Effector memory CD4-positive, alpha-beta T cell (primary cell): ENCODE results near the gene CALM3.

Source experiments
- DNase-seq, 3 donors: peaks; one replicate each; pipeline ENCODE4 v3.0.0-alpha.2; 2020
- H3K27ac ChIP-seq: 2 replicates; pipeline ENCODE4 v1.7.0; 2013; ENCODE audit warnings: mild to moderate bottlenecking, low read length, moderate library complexity; ENCODE audit not compliant: insufficient read depth, poor library complexity, severe bottlenecking
- H3K27me3 ChIP-seq: replicated peaks from 2 replicates; pipeline ENCODE4 v1.7.0; 2013; ENCODE audit warnings: mild to moderate bottlenecking, low read length; ENCODE audit not compliant: insufficient read depth, control insufficient read depth, poor library complexity, severe bottlenecking
- H3K36me3 ChIP-seq: 2 replicates; pipeline ENCODE4 v1.7.0; 2013; ENCODE audit warnings: mild to moderate bottlenecking, low read length, moderate library complexity; ENCODE audit not compliant: control insufficient read depth, insufficient read depth
- H3K4me1 ChIP-seq: 2 replicates; pipeline ENCODE4 v1.7.0; 2013; ENCODE audit warnings: low read length, mild to moderate bottlenecking; ENCODE audit not compliant: control insufficient read depth, insufficient read depth, poor library complexity, severe bottlenecking
- H3K4me3 ChIP-seq: 2 replicates; pipeline ENCODE4 v1.7.0; 2013; ENCODE audit warnings: low read length, low read depth, mild to moderate bottlenecking; ENCODE audit not compliant: insufficient read depth, poor library complexity, severe bottlenecking
- H3K9me3 ChIP-seq: 2 replicates; pipeline ENCODE4 v1.7.0; 2013; ENCODE audit warnings: mild to moderate bottlenecking, low read length, moderate library complexity; ENCODE audit not compliant: control insufficient read depth

CALM3 gene

DNA sequence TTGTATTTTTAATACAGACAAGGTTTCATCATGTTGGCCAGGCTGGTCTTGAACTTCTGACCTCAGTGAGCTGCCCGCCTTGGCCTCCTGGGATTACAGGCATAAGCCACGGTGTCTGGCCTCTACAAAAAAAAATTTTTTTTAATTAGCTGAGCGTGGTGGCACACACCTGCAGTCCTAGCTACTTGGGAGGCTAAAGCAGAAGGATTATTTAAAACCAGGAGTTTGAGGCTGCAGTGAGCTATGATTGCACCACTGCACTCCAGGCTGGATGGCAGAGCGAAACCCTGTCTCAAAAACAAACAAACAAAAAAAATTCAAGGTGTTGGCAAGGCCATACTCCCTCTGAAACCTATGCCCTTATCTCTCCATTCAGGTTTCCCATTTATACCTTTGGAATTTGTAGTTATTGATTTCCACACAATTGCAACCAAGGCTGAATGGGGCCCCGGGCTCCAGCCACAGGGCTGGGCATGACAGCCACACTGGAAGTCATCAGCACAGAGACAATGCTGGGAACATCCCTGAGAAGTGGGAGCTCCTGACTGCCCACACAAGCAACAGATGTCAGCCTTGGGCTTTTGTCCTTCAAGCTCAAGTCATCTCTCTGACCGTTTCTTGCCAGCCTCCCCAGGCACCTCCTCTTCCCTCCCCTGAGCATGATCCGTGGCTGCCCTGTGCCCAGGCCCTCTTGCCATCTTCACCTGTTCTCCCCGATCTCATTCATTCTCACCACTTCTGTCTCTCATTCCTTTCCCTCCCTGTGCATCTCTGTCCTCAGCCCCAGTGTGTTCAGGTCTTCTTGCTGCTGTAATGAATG is 27.2 kb upstream of the CALM3 start:
- Histone ChIP-seq H3K27ac (no peak overlapping the region), H3K36me3 (no peaks in the 10 kb centered on the region), H3K4me3 (no peak overlapping the region), H3K4me1 (peaks cover 10% of the 10 kb centered on the region), H3K9me3 (no peaks in the 10 kb centered on the region), H3K27me3 (no peaks in the 10 kb centered on the region)
- no peak for DNase-seq

GRCh38 chr19:46574533-46574932 is 26.6 kb upstream of the CALM3 start:
- Histone ChIP-seq H3K4me1 (peaks cover 10% of the 10 kb centered on the region), H3K9me3 (no peaks in the 10 kb centered on the region), H3K4me3 (no peak overlapping the region), H3K27me3 (no peaks in the 10 kb centered on the region), H3K36me3 (no peaks in the 10 kb centered on the region), H3K27ac (no peak overlapping the region)
- DNase-seq = peak in 2 of 3 donors; percentile 6 to 7

- peaks cover 10% of the 10 kb centered on the region for H3K4me1 ChIP-seq
- H3K27ac ChIP-seq = no peak overlapping the region
- H3K27me3 ChIP-seq = no peaks in the 10 kb centered on the region
- DNase-seq = no peak
- no peaks in the 10 kb centered on the region for H3K9me3 ChIP-seq
- H3K36me3 ChIP-seq = no peaks in the 10 kb centered on the region
- no peak overlapping the region for H3K4me3 ChIP-seq
These were observed 22.7 kb upstream of the CALM3 start for GRCh38 chr19:46578450-46578849.

DNA sequence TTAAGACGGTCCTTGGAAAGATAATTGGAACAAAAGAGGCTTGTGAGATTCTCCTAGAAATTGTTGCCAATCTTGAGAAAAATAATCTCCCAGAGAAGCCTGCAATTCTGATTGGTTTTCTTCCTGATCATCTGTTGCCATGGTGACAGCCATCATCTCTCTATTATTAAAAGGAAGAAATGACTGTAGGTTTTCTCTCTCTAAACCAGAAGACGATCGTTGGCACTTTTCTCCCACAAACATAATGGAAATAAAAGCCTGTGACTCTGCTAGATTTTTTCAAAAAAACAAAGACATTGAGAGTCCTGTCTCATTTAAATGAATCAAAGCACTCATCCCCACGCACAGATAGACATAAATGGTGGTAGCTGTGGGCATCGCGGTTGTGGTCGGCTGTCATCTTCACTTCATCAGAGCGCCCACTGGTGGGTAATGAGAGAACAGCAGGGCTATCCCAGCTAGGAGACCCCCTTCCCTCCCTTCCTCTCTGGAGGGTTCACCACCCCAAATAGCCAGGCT is 21.7 kb upstream of the CALM3 start:
- Histone ChIP-seq H3K36me3 (no peaks in the 10 kb centered on the region), H3K27ac (no peak overlapping the region), H3K4me3 (no peak overlapping the region), H3K27me3 (no peaks in the 10 kb centered on the region), H3K4me1 (peaks cover 3% of the 10 kb centered on the region), H3K9me3 (no peaks in the 10 kb centered on the region)
- DNase-seq = peak in 1 of 3 donors; percentile 14

DNA sequence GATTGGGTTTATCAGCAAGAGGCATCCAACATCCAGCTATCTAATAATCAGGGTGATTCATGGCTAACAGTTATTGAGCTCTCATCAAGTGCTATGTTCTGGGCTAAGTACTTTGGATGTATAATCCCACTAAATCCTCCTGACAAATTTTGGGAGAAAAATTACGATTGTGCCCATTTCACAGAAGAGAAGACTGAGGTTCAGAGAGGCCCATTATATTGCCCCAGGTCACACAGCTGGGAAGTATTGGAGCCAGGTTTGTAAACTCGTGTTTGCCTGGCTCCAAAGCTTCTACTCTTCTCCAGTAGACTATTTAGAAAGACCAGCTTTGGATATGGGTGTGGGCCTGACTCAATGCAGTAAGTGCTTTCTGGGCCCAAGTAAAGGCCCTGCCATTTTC is 20.9 kb upstream of the CALM3 start:
- H3K4me3 ChIP-seq = no peak overlapping the region
- no peaks in the 10 kb centered on the region for H3K4me1 ChIP-seq
- no peaks in the 10 kb centered on the region for H3K9me3 ChIP-seq
- H3K36me3 ChIP-seq = no peaks in the 10 kb centered on the region
- no peaks in the 10 kb centered on the region for H3K27me3 ChIP-seq
- no peak for DNase-seq
- H3K27ac ChIP-seq = no peak overlapping the region

DNA sequence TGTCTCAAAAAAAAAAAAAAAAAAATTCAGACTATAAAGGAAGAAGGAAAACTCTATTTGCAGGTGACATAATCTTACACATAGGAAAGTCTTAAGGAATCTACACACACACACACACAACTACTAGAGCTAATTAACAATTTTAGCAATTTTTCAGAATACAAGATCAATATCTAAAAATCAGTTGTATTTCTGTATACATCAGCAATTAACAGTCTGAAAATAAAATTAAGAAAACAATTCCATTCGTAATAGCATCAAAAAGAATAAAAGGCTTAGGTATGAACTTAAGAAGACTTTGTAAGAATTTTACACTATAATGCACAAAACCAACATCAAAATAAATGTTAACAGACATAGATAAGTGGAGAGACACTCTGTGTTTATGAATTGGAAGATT is 15.6 kb upstream of the CALM3 start:
- H3K4me1 ChIP-seq = no peaks in the 10 kb centered on the region
- no peak for DNase-seq
- no peaks in the 10 kb centered on the region for H3K27me3 ChIP-seq
- H3K27ac ChIP-seq = no peak overlapping the region
- no peaks in the 10 kb centered on the region for H3K9me3 ChIP-seq
- no peaks in the 10 kb centered on the region for H3K36me3 ChIP-seq
- H3K4me3 ChIP-seq = no peak overlapping the region

GRCh38 chr19:46586294-46586693 is 14.8 kb upstream of the CALM3 start:
- H3K27me3 ChIP-seq = no peaks in the 10 kb centered on the region
- DNase-seq = no peak
- no peaks in the 10 kb centered on the region for H3K4me1 ChIP-seq
- no peak overlapping the region for H3K27ac ChIP-seq
- H3K9me3 ChIP-seq = no peaks in the 10 kb centered on the region
- no peaks in the 10 kb centered on the region for H3K36me3 ChIP-seq
- no peak overlapping the region for H3K4me3 ChIP-seq

GRCh38 chr19:46587861-46588260 is 13.3 kb upstream of the CALM3 start:
- Histone ChIP-seq H3K4me3 (no peak overlapping the region), H3K4me1 (no peaks in the 10 kb centered on the region), H3K27me3 (no peaks in the 10 kb centered on the region), H3K27ac (no peak overlapping the region), H3K9me3 (no peaks in the 10 kb centered on the region), H3K36me3 (no peaks in the 10 kb centered on the region)
- no peak for DNase-seq

GRCh38 chr19:46591254-46591653 is 9.9 kb upstream of the CALM3 start:
- H3K27me3 ChIP-seq = no peaks in the 10 kb centered on the region
- no peak overlapping the region for H3K27ac ChIP-seq
- no peaks in the 10 kb centered on the region for H3K36me3 ChIP-seq
- H3K4me3 ChIP-seq = no peak overlapping the region
- H3K4me1 ChIP-seq = no peaks in the 10 kb centered on the region
- H3K9me3 ChIP-seq = no peaks in the 10 kb centered on the region
- no peak for DNase-seq

DNA sequence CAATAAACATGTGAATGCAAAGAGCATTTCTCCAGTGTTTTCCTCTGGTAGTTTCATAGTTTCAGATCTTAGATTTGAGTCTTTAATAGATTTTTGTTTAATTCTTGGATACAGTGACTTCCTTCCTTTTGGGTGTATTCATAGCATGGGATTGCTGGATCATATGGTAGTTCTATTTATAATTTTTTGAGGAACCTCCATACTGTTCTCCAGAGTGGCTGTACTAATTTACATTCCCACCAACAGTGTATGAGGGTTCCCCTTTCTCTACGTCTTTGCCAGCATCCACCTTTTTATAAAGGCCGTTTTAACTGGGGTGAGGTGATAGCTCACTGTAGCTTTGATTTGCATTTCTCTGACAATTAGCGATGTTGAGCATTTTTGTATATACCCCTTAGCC is 9.3 kb upstream of the CALM3 start:
- Histone ChIP-seq H3K4me3 (no peak overlapping the region), H3K36me3 (no peaks in the 10 kb centered on the region), H3K27me3 (no peaks in the 10 kb centered on the region), H3K9me3 (no peaks in the 10 kb centered on the region), H3K27ac (no peak overlapping the region), H3K4me1 (no peaks in the 10 kb centered on the region)
- DNase-seq = no peak
